NCI-H82 (cell line): ENCODE data around the gene CIAO2B.
A peak's percentile ranks its signal among the peaks of the same experiment; 100 is the strongest.
"Not testable (repeated sequence)": the region's sequence is repeated elsewhere in the genome, so short reads cannot be mapped to it uniquely, and the experiment has no call there.

Experiments used
- DNase-seq: peaks from one replicate; lab custom pipeline; 2025; lab: John Stamatoyannopoulos, UW

CIAO2B gene

GRCh38 chr16:66936889-66937554, 2.8 kb upstream of the CIAO2B start:
- no peak for DNase-seq

GRCh38 chr16:66936462-66936861, 2.3 kb upstream of the CIAO2B start:
- no peak for DNase-seq

- DNase-seq: peak; percentile 22
These were observed 1.3 kb upstream of the CIAO2B start, which contains the start of gene CES2 for GRCh38 chr16:66935314-66936011. TSS of gene CES2 (plus strand) at chr16:66935516. CDS start at chr16:66935636, 120 bp downstream.

GRCh38 chr16:66934839-66935313, 674 bp upstream of the CIAO2B start:
- not testable (repeated sequence) for DNase-seq

- DNase-seq: no peak
These were observed 445 bp downstream of the CIAO2B start for GRCh38 chr16:66933776-66934137.

GRCh38 chr16:66932076-66932475, 2.1 kb downstream of the CIAO2B start:
- DNase-seq: no peak

GRCh38 chr16:66931665-66932064, 2.5 kb downstream of the CIAO2B start:
- DNase-seq: no peak

- DNase-seq: peak; percentile 70
These were observed 4.0 kb downstream of the CIAO2B start for GRCh38 chr16:66930189-66930588.

- peak; percentile 46 for DNase-seq
These were observed 5.4 kb downstream of the CIAO2B start for GRCh38 chr16:66928702-66929388.

GRCh38 chr16:66927918-66928649, 6.1 kb downstream of the CIAO2B start:
- DNase-seq: no peak

GRCh38 chr16:66926961-66927436, 7.2 kb downstream of the CIAO2B start:
- DNase-seq: no peak

- no peak for DNase-seq
These were observed 7.8 kb downstream of the CIAO2B start for GRCh38 chr16:66926171-66926947.

- DNase-seq: no peak
These were observed 8.8 kb downstream of the CIAO2B start, which contains the start of gene RRAD for GRCh38 chr16:66925322-66925840. TSS of gene RRAD (minus strand) at chr16:66925535. CDS start at chr16:66925179, 356 bp downstream.

GRCh38 chr16:66924527-66925321, 9.5 kb downstream of the CIAO2B start:
- DNase-seq: peak; percentile 63

- DNase-seq: no peak
These were observed 10.3 kb downstream of the CIAO2B start for GRCh38 chr16:66923866-66924265.

- peak; percentile 87 for DNase-seq
These were observed 10.9 kb downstream of the CIAO2B start for GRCh38 chr16:66923247-66923731.

- no peak for DNase-seq
These were observed 12.3 kb downstream of the CIAO2B start for GRCh38 chr16:66921729-66922450.

GRCh38 chr16:66920924-66921680, 13.1 kb downstream of the CIAO2B start:
- no peak for DNase-seq

- no peak for DNase-seq
These were observed 14.0 kb downstream of the CIAO2B start for GRCh38 chr16:66920299-66920590.
